Stimulated activated CD4-positive, alpha-beta T cell treated with anti-CD3 and anti-CD28 coated beads, Interleukin-4, amount 100 ng/mL, for 24 hours (primary cell): ENCODE data around the gene ZNF22.

ENCODE experiments used
- DNase-seq: peaks from one replicate; pipeline ENCODE4 v3.0.0-alpha.2; 2020

Gene ZNF22

DNA sequence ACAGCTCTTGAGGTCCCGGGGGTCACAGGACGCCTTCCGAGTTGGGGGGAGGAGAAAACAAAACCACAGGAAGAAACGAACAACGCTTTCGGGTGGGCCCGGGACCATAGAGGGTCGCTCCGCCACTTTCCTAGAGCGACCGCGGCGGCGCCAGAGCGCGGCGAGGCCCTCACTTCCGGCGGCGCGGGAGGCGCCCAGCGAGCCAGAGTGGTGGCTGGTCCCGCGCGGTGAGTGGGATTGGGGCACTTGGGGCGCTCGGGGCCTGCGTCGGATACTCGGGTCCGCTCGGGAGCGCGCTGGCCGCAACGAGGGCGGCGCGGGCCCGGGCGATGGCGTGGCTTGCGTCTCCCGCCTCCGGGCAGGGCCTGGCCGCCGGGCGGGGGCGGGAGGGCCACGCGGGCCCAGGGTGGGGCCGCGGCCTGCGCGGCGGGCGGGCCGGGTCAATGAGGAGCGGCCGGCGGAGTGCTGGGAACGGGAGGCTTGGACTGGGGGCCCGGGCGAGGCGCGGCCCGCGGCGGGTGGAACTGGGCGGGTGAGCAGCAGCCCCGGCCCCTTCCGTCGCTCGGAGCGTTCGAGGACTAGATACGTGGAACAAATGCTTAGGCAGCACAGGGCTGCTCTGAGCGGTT, at the start of gene ZNF22:
Gene ZNF22, plus strand, starts transcription at position 172 of the 629 bp plus-strand sequence. CDS start 2,446 bp downstream, outside the sequence.
- peak; percentile 58 for DNase-seq

DNA sequence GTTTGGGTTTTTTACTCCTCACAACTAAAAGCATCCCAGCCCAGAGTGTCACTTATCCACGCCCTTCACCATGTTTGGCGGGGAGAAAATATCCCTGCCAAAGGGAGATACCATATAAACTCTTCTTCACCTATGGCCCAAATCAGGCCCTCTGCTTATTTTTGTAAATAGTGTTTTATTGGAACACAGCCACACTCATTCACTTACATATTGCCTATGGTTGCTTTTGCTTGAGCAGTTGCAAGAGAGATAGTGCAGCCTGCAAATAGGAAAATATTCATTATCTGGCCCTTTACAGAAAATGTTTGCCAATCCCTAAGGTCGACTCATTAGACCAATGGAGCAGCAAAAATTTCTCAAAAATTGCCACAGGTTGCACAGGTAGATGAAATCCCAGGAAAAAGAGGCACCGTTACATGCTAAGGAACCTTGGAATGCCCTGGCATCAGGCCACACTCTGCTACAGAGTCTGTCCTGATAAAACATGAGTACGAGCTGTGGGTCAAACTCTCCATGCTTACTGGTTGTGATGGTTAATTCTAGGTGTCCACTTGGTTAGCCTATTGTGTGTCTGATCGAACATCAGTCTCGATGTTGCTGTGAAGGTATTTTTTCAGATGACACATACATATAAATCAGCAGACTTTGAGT, 49.0 kb upstream of the ZNF22 start:
- DNase-seq = no peak

DNA sequence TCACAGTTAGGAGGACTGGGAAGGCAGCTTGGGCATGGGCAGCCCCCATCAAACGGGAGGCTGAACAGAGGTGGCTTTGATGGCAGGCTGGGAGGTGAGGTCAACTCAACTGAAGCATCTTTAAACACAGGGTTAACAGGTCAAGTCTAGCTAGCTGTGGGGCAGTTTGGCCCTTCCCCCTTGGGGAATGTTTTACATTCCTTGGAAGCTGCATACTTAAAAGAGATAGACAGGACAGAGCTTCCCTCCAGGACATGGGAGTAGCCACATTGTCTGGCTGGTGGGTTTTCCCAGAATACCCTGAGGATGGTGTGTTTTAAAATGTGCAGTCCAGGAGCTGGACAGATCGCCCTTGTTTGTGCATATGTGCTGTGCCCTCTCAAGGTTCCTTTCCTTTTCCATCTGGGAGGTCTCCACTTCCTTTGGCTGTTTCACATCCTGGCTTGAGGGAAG, 47.9 kb upstream of the ZNF22 start:
- DNase-seq = no peak

DNA sequence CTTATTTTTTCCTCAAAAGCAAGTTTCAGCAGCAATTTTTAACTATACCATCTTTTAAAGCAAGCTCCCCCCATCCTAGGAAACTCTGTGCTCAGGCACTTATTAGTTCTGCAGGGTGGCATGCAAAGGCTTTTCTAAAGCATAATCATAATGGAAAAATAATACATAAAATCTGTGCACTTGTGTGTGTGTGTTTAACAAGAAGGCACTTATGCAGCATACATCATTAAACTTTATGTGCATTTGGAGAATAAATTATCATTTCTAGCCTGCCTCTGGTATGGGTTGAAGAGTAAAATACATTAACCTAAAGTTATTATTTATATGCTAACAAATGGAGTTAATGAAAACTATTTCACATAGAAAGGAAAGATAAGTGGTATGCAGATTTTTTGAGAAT, 46.7 kb upstream of the ZNF22 start:
- DNase-seq = no peak

DNA sequence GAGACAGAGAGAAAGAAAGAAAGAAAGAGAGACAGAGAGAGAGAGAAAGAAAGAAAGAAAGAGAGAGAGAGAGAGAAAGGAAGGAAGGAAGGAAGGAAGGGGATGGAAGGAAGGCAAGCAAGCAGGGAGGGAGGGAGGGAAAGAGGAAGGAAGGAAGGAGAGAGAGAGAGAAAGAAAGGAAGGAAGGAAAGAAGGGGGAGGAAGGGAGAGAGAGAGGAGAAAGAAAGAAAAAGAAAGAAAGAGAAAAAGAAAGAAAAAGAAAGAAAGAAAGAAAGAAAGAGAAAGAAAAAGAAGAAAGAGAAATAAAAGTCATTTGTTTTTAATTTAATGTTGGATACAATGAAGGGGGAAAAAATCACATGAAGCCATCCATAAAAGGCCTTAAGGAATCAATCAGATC, 45.8 kb upstream of the ZNF22 start:
- no peak for DNase-seq

DNA sequence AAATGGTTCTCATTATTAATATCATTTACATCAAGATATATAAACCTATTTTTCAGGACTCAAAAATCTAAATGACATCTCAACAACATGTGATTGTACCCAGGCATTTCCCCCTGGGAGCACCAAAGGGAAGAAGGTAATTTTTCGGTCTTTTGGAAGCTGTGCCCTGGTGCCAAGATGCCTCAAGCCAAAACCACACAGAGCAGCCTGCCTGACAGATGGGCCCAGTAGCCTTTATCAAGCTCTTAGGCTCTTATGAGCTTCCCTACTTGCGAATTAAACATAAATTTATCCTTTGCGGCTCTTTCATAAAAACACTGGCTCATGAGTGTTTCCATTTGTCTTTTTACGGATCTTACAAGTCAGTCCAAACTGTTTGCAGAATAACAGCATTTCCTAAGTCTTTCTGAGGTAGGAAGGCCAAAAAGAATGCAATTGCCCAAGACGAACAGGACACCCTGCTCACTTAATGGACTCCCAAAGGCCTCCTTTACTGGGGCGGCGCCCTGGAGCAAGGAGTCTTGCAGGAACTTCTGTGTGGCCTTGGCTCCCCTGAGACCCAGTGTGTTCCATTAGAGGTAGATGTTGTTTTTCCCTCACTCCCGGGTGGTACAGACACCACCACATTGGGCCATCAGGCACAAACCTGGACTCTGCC, 45.2 kb upstream of the ZNF22 start:
- DNase-seq = no peak

DNA sequence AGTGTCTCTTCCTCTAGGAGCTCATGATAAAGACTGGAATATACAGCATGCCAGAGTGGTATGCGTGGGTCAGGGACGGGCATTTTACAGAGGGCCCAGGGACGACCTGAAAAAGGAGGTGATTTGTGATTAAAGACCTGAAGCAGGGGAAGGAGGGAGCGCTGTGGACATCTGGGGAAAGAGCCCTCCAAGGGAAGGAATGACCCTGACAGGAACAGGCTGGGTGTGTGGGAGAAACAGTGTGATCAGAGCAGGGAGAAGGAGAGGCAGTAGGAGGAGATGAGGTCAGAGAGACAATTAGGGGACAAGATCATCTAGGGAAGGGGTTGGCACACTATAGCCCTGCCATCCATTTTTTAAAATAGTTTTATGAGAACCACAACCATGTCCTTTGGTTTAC, 44.5 kb upstream of the ZNF22 start:
- no peak for DNase-seq

DNA sequence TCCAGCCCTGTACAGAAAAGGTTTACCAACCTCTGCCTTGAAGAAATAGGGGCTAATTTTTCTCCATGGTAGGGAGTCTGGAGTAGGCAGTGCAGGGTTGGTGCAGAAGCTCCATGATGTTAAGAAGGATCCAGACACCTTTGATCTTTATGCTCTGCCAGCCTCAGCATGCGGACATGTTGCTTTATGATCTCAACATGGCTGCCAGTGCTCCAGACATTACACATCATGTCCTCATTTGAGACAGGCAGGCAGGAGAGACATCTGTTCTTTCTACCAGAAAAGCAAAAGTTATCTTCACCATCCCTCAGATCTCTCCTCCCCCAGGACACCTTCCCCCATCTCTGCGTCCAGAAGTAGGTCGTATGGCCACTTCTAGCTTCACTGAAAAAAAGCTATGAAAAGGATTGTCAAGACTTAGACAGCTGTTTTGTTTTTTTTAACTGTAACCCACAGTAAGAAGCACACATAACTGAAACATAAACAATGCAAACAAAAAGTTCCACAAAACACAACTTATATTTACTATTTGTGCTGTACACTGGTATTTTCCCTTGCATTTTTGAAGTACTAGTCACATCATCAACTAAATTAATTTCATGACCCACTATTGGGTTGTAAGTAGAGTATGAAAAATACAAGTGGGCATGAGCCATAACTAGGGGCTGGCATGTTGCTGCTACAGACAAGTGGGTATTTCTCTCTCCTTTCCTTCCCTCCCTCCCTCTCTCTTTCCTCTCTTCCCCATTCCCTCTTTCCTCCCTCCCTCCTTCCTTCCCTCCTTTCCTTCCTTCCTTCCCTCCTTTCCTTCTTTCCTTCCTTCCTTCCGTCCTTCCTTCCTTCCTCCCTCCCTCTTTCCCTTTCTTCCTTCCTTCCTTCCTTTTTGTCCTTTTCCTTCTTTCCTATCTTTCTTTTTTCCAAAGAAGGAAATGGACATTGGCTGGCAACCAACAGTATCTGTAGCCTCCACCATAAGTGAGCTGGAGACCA, 43.7 kb upstream of the ZNF22 start:
- no peak for DNase-seq

DNA sequence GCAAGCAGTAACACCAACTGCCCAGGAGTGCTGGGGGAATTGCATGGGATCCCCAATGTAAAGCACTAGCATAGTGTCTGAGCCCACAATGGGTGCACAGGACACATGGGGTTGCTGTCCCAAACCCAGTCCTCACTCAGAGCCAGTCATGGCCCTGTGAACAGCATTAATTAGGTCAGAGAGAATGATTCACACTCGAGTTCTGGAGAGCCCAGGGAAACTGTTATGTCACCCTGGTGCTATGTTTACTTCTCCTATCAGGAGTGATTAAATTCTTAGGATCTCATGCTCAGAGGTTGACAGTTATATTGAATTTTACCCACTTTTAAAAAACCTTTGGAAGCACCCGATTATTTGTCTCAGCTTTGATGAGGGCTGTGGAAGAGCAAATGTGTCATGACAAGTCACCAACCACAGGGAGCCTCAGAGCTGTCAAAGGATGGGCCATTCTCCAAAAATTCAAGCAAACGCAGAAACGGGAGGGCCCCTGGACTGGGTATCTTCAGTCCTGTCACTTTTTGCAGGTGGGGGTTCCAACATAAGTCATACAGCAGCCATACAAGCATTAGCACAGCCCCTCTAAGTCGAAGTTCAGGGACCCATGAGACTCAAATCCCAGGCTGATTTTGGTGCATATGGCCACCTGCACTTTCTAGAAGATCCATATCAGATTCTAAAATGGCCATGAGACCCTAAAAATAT, 42.4 kb upstream of the ZNF22 start:
- DNase-seq = no peak

DNA sequence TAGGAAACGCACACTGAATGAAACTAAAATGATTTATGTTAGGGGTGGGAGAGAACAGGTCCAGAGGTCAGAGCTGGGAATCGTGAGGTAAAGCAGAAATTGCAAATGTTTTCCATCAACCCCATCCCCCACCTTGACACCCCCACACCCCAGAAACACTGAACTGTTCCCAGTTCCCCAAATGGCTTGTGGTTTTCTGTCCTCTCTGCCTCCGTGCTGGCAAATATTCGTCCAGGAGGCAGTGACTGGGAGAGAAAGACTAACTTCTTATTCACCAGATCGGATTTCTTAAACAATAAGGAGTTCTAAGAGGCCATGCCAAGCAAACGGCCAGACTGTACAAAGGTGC, 41.9 kb upstream of the ZNF22 start:
- DNase-seq = no peak

DNA sequence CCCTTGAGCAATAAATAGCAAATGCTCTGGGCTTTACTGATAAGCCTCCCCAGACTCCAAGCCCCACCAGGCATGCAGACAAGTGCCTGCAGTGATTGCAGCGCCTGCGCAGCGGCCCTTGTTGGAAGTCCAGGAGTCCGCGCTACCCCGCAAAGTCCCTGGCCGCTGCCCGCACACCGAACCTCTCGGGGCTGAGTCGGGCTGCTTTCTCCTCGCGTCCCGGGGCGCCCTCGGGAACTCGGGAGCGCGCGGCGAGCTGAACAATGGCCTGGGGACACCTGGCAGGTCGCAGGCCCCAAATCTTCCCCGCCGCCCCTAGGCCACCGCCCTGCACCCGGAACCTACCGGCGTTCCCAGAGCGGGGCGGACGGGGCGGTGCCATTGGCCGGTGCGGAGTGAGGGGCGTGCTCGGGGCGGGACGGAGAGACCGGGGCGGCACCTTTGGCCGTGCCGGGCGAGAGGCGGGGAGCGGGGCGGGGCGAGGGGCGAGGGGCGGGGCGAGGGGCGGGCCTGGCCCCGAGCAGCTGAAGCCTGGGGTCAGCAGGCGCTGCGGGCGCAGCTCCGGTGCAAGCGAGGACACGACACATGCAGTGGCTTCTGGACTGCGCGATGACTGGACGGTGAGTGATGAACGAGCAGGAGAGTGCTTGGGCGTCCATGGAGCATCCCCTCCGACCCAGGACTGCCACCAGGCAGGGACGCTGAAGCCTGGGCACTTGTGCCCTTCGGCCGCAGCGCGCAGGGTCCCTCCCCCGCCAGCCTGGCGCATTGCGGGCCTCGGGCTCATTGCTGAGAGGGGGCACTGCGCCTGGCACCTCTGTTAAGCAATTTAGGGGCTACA, 41.3 kb upstream of the ZNF22 start, which contains the start of gene RASSF4:
Gene RASSF4, plus strand, starts transcription at position 556 of the 841 bp plus-strand sequence. CDS start 10,401 bp downstream, outside the sequence.
- DNase-seq = peak; percentile 93

DNA sequence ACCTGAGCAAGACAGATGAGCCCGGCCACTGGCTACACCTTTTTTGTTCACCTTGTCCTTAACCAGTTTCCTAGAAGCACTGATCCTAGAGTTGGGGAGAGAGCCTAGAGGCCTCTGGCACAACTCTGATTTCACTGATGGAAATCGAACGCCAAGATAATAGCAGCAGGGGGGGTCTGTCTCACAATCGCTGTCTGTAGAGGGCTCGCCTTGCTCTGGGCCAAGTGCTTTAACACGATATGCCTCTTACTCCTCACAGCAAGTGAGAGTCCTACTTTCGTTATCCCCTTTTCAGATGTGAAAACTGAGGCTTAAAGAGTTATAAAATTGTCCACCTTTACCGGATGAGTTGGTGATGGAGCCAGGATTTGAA, 40.6 kb upstream of the ZNF22 start:
- no peak for DNase-seq

DNA sequence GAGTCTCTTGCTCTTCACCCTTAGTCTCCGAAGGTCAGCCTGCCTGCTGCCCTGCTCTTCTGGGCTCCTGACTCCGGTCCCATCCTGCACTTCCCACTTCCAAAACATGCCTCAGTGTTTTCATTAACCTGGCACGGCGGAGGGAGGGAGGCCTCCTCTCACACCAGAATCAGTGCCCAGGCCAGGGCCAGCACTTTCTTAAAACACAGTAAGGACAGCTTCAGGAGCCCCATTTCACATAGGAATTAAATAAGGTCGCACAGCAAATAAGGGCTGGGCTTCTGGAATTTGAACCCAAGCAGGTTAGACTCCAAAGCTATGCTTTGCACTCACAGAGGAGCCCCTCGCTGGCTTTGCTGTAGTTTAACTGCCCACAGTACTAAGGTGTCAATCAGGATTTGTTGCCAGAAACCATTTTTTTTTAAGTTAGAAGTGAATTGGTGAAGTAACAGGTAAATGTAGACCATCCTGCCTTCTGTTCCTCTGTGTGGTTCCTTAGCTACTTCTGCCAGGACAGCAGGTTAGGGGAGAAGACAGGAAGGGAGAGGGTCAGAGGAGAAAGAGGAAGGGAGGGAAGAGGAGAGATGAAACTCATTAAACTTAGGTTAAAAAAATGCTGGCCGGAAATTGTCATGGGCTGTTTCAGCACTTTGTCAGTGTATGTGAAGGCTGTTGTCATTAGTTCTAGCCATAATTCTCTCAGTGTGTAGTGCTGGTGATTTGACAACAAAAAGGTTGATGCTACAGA, 40.1 kb upstream of the ZNF22 start:
- no peak for DNase-seq

DNA sequence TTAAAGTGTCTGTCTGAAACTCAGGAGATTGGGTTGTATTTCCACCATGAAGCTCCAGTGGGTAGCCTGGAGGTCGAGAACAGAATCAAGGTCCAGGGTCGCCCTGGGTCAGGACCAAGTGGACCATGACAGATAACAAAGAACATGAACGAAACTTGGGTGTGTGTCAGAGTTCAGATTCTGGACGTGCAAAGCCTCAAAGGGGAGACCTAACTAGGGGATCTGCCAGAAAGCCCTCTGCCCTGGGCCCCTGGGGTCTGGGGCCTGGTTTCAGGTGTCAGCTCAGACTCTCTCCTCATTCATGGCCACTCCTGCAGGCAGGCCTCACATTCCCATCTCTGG, 39.5 kb upstream of the ZNF22 start:
- no peak for DNase-seq

DNA sequence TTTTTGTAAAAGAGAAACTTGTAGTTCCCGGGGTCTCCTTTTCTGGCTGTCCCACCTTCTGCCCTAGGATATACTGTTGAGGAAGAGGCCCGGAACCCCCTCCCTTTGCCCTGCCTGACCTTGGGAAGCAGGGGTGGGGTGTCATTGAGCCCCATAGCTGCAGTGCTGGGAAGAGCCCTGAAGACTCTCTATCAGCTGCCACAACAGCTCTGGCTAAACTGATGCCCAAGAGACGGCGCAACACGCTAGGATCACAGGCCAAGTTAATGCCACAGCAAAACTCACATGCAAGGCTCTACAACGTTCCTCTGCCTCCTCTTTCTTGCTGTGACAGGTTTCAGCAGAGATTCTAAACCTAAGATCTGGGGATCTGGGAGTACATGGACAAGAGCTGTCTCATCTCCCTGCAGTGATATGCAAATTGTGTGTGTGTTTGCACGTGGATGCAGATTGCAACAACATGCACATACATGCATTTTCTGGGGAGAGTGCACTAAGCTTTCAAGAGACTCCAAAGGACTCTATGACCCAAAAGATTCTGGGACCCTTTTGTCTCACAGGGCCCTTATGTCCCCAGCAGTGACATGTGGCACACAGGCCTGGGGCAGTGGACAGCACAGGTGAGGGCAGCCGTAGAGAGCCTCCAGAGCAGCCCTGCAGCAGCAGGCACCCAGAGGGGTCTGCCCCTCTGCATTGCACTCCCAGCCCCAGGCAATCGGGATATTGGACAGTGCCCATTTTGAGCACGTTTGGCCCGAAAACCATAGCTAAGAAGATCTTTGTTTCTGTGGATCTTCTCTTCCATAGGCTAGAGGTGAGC, 38.6 kb upstream of the ZNF22 start:
- DNase-seq = no peak

DNA sequence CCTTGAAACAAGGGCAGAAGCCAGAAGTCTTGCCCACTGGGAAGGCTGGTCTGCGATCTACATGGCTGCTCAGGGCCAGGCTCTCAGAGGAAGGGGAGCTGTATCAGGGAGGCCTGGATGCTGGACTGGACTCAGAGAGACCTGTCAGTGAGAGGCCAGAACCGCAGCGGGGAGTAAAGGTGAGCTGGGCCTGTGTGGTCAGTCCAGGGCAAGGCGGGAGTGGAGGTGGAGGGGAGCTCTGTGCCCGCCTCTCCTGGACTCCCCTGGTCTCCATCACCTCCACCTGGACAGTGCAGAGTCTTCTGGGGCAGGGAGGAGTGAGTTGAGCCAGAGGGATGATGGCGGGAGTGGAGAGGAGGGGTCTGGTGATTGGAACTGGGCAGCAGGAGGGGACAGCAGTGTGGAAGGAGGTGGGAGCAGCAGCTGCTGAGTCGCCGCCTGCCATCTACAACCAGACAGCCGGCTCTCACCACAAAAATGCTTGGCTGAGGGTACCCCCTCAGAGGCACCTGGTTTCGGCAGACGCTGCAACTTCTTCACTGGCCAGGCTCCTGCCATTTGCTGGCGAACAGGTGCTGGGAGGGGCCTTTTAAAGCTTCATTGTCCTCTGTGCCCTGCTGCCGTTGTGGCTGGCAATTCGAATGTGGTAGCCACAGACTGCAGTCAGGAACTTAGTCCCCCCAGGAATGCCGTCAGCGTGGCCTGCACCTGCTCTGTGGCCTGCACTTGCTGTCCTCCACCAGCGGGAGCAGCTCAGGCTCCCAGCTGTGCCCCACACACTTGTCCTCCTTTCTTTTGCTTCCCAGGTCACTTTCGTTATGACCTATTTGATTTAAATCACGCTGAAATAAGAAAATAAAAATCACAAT, 37.6 kb upstream of the ZNF22 start:
- no peak for DNase-seq

DNA sequence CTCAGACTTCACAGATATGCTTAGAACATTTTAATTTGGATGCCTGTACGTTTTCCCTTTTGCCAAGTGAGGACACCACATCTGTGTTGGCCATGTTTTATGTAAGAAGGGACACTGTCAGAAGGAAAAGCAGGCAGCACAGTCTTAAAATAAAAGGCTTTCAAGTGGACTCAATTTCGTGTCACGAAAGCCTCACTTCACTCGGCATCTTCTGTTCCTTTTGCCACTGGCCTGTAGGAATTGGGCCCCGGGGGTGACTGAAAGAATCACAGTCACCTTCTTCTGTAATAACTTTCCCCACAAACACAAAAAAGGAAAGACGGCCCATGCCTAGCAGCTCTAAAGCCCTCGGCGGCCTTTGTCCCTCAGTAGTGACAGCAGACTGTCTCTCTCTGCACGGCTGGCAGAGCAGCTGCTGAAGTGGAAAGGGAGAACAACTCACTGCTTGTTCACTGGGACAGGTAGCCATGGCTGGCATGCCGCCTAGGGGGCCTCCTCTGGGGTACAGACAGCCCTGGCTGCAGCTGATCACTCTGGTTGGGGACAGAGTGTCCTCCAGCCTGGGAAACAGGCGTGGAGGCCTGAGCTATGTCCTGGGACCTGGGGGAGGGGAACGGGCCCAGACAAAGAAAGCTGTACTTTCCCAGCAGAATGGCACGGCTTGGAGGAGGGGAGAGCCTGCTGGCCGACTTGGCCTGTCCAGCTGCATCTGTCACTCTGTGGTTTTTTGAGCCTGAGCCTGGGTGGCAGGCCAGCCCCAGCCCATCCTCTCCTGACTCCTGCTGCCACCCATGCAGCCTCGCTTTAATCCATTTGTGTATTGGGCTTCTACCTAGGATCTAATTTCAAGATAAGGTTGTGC, 36.7 kb upstream of the ZNF22 start:
- DNase-seq = no peak

DNA sequence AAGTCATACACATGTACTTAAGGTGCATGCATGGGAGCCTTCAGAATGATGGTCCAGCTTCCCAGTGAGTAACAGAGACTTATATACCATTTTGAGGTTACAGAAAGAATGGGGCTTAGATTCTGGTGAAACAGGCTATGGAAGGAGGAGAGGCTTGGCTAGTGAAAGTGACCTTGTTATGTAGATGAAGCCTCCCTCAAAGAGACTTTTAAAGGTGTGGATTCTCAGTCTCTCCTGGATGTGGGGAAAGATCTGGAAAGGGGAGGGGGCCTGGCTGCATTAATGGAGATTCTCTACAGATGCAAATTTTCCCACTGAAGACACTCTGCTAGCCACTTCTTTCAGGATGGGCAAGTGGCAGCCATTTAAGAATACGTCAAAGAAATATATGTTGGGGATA, 35.6 kb upstream of the ZNF22 start:
- no peak for DNase-seq
